Gastrocnemius medialis (tissue), 4 donors: ENCODE measurements around the gene CENPU. TPM values are rescaled to one million over a fixed set of nuclear protein-coding genes. Genes with fewer than 3 reads are reported as not detected.

Source experiments
- ATAC-seq, 2 donors: fragments of 150-250 bp; one replicate each; pipeline ENCODE4 v1.9.1; 2016
- DNase-seq, 2 donors: peaks; one replicate each; pipeline ENCODE4 v3.0.0-alpha.2; 2019
- H3K27ac ChIP-seq, 4 donors: fragments of 200-600 bp; sonication (generic); 1 replicate in 1 of 4; 2 replicates in 3 of 4; pipeline ENCODE4 v1.5.1; 2016 to 2018; ENCODE audit warnings: mild to moderate bottlenecking in 2 of 4, moderate library complexity in 1 of 4
- H3K27me3 ChIP-seq, 3 donors: fragments of 200-600 bp; sonication (generic) in 2 of 3; 1 replicate in 1 of 3; 2 replicates in 2 of 3; pipeline versions ENCODE4 v1.5.1 to v1.6.0; 2016 to 2019; ENCODE audit warnings: mild to moderate bottlenecking in 1 of 3, moderate library complexity in 1 of 3
- H3K36me3 ChIP-seq, 2 donors: fragments of 200-600 bp; sonication (generic) in 1 of 2; one replicate each; pipeline ENCODE4 v1.5.1; 2017 to 2018
- H3K4me1 ChIP-seq, 2 donors: fragments of 200-600 bp; sonication (generic) in 1 of 2; one replicate each; pipeline ENCODE4 v1.5.1; 2016 to 2017; ENCODE audit warnings: mild to moderate bottlenecking in 2 of 2
- H3K4me3 ChIP-seq, 4 donors: fragments of 200-600 bp; sonication (generic) in 3 of 4; 1 replicate in 1 of 4; 2 replicates in 3 of 4; pipeline ENCODE4 v1.5.1; 2016 to 2019; ENCODE audit warnings: mild to moderate bottlenecking in 2 of 4
- H3K9me3 ChIP-seq, 3 donors: fragments of 200-600 bp; sonication (generic) in 2 of 3; 1 replicate in 1 of 3; 2 replicates in 2 of 3; pipeline ENCODE4 v1.5.1; 2016 to 2019
- CTCF ChIP-seq, 5 experiments: fragments of 450-650 bp in 3 of 5; fragments of 200-600 bp in 2 of 5; sonication (generic) in 2 of 5; IDR thresholded peaks in 4 of 5; conservative IDR thresholded peaks in 1 of 5; 1 replicate in 4 of 5; 2 replicates in 1 of 5; pipeline ENCODE4 v1.5.1; 2016 to 2019; ENCODE audit warnings: antibody characterized with exemption in 5 of 5, mild to moderate bottlenecking in 3 of 5, moderate library complexity in 3 of 5
- POLR2A ChIP-seq, 2 donors: fragments of 450-650 bp; IDR thresholded peaks; one replicate each; pipeline ENCODE4 v1.6.1; 2017; ENCODE audit warnings: antibody characterized with exemption in 2 of 2, mild to moderate bottlenecking in 2 of 2, moderate library complexity in 2 of 2
- in situ Hi-C, 4 donors: fragments of 200-750 bp; cut with MboI; loops; one replicate each; pipeline versions ENCODE4 v1.15.0 to v1.8.0; 2017; ENCODE audit warnings: low sequenced_read_pairs in 4 of 4
- intact Hi-C: fragments of 100-400 bp; cut with DNase I; formaldehyde crosslinking; loops from one replicate; pipeline ENCODE4 v1.15.1; 2023; ENCODE audit warnings: low total_unique reads
- total RNA-seq, 4 donors: library from RNA; depleted of rRNA; stranded (reverse); fragments of >200 nt; gene quantifications; one replicate each; pipeline versions ENCODE4 v1.1.0 to v1.2.3, GENCODE V29; 2016

The CENPU gene
- total RNA-seq, 4 donors from 2014 or later: 0.75 to 2.7 (median 2.2) TPM; not detected in 1

- peak in 1 of 2 donors; percentile 40 for TF ChIP-seq POLR2A (IDR thresholded peaks at IDR 0.05)
- peak in 1 of 5 experiments; percentile 24 for TF ChIP-seq CTCF (IDR thresholded peaks at IDR 0.05 in 4 of 5, conservative IDR thresholded peaks at IDR 0.05 in 1 of 5)
- Histone ChIP-seq H3K4me3 (no peak overlapping the region), H3K36me3 (peaks cover 0 to 63% of the 10 kb centered on the region in 2 donors), H3K9me3 (no peaks in the 10 kb centered on the region), H3K27me3 (no peaks in the 10 kb centered on the region), H3K4me1 (peaks cover 38 to 67% of the 10 kb centered on the region in 2 donors), H3K27ac (peak overlapping the region; percentile 69 to 85 (median 78))
- intact Hi-C loops: no loop called here
- in situ Hi-C loops: loop anchor here in 2 of 4 donors (10.0 to 25.0 kb wide), 2 partner anchors 58 to 381 kb away; partner anchors contain the start of gene SLC25A4 (in 1 of the 2)
- DNase-seq: peak; percentile 54 to 70
- ATAC-seq: peak; percentile 84 to 90
These were observed 22.5 kb upstream of the CENPU start for GRCh38 chr4:184756399-184756798.

- DNase-seq (peak; percentile 59 to 77), ATAC-seq (peak; percentile 34 to 44)
- H3K9me3 ChIP-seq: no peaks in the 10 kb centered on the region
- peaks cover 38 to 57% of the 10 kb centered on the region in 2 donors for H3K4me1 ChIP-seq
- intact Hi-C loops: no loop called here
- TF ChIP-seq CTCF (IDR thresholded peaks at IDR 0.05 in 4 of 5, conservative IDR thresholded peaks at IDR 0.05 in 1 of 5): no peak
- TF ChIP-seq POLR2A (IDR thresholded peaks at IDR 0.05): no peak
- H3K4me3 ChIP-seq: no peak overlapping the region
- peak overlapping the region; percentile 69 to 85 (median 78) for H3K27ac ChIP-seq
- H3K36me3 ChIP-seq: peaks cover 0 to 52% of the 10 kb centered on the region in 2 donors
- H3K27me3 ChIP-seq: no peaks in the 10 kb centered on the region
- in situ Hi-C loops: loop anchor here in 2 of 4 donors (10.0 to 25.0 kb wide), 2 partner anchors 60 to 382 kb away; partner anchors contain the start of gene SLC25A4 (in 1 of the 2)
These were observed 21.4 kb upstream of the CENPU start for GRCh38 chr4:184755278-184755677.

- in situ Hi-C loops (loop anchor here in 2 of 4 donors (10.0 to 25.0 kb wide), 2 partner anchors 62 to 385 kb away; partner anchors contain the start of gene SLC25A4 (in 1 of the 2)), intact Hi-C loops (loop anchor here (5.0 kb wide), 1 partner anchor 40 kb away; no protein-coding TSS in a partner anchor)
- H3K4me1 ChIP-seq: peaks cover 45 to 54% of the 10 kb centered on the region in 2 donors
- DNase-seq (peak in 1 of 2 donors; percentile 41), ATAC-seq (peak in 1 of 2 donors; percentile 14)
- H3K4me3 ChIP-seq: no peak overlapping the region
- no peak for TF ChIP-seq CTCF (IDR thresholded peaks at IDR 0.05 in 4 of 5, conservative IDR thresholded peaks at IDR 0.05 in 1 of 5)
- no peak for TF ChIP-seq POLR2A (IDR thresholded peaks at IDR 0.05)
- peak overlapping the region; percentile 74 to 85 (median 78) for H3K27ac ChIP-seq
- H3K36me3 ChIP-seq: peaks cover 0 to 32% of the 10 kb centered on the region in 2 donors
- H3K27me3 ChIP-seq: no peaks in the 10 kb centered on the region
- no peaks in the 10 kb centered on the region for H3K9me3 ChIP-seq
These were observed 18.8 kb upstream of the CENPU start for GRCh38 chr4:184752496-184753275.

- H3K27ac ChIP-seq: peak overlapping the region; percentile 74 to 85 (median 78)
- ATAC-seq: no peak
- intact Hi-C loops (loop anchor here (5.0 kb wide), 1 partner anchor 41 kb away; no protein-coding TSS in a partner anchor), in situ Hi-C loops (loop anchor here in 2 of 4 donors (10.0 to 25.0 kb wide), 2 partner anchors 63 to 386 kb away; partner anchors contain the start of gene SLC25A4 (in 1 of the 2))
- H3K9me3 ChIP-seq: no peaks in the 10 kb centered on the region
- peaks cover 45 to 54% of the 10 kb centered on the region in 2 donors for H3K4me1 ChIP-seq
- no peak for DNase-seq
- TF ChIP-seq POLR2A (IDR thresholded peaks at IDR 0.05) (no peak), CTCF (IDR thresholded peaks at IDR 0.05 in 4 of 5, conservative IDR thresholded peaks at IDR 0.05 in 1 of 5) (no peak)
- no peaks in the 10 kb centered on the region for H3K27me3 ChIP-seq
- no peak overlapping the region for H3K4me3 ChIP-seq
- peaks cover 0 to 21% of the 10 kb centered on the region in 2 donors for H3K36me3 ChIP-seq
These were observed 17.7 kb upstream of the CENPU start for GRCh38 chr4:184751585-184751956.
